Psoas muscle (tissue), 8 donors: ENCODE results near the gene SOS1. TPM values are rescaled to one million over a fixed set of nuclear protein-coding genes. Genes with fewer than 3 reads are reported as not detected.

Source experiments
- ATAC-seq, 4 donors: fragments of 200-7000 bp; cut with Tn5 transposase; one replicate each; pipeline ENCODE4 v1.9.1; 2020; ENCODE audit warnings: moderate library complexity in 3 of 4, mild to moderate bottlenecking in 2 of 4
- DNase-seq, 2 donors: peaks; one replicate each; pipeline ENCODE4 v3.0.0-alpha.2; 2020
- H3K27ac ChIP-seq: fragments of 200-600 bp; one replicate; pipeline ENCODE4 v1.8.0; 2022
- H3K27me3 ChIP-seq, 3 donors: fragments of 200-600 bp in 1 of 3; one replicate each; pipeline versions ENCODE4 v1.6.1 to v1.8.0; 2013 to 2022; ENCODE audit warnings: low read length in 2 of 3, mild to moderate bottlenecking in 2 of 3, moderate library complexity in 1 of 3; ENCODE audit not compliant: insufficient read depth in 3 of 3
- H3K36me3 ChIP-seq, 2 donors: fragments of 200-600 bp in 1 of 2; one replicate each; pipeline versions ENCODE4 v1.6.1 to v1.8.0; 2013 to 2022; ENCODE audit warnings: low read depth in 1 of 2, mild to moderate bottlenecking in 1 of 2, moderate library complexity in 1 of 2; ENCODE audit not compliant: insufficient read depth in 1 of 2
- H3K4me1 ChIP-seq: fragments of 200-600 bp; one replicate; pipeline ENCODE4 v1.8.0; 2022
- H3K4me3 ChIP-seq: fragments of 200-600 bp; one replicate; pipeline ENCODE4 v1.8.0; 2022; ENCODE audit warnings: mild to moderate bottlenecking
- H3K9me3 ChIP-seq: fragments of 200-600 bp; one replicate; pipeline ENCODE4 v1.8.0; 2022
- CTCF ChIP-seq: fragments of 200-600 bp; IDR thresholded peaks from one replicate; pipeline ENCODE4 v1.8.0; 2022; ENCODE audit warnings: antibody characterized with exemption
- WGBS, 3 donors: extraction: QIAGEN DNeasy Blood & Tissue Kit; methylation state at CpG; one replicate each; pipeline versions ENCODE4 v1.1.6 to v1.1.7; 2013; 5-methylcytosine and 5-hydroxymethylcytosine counted together
- intact Hi-C, 2 donors: fragments of 100-400 bp; cut with DNase I; formaldehyde crosslinking; loops; one replicate each; pipeline versions ENCODE4 v1.11.0 to v1.14.2; 2022
- polyA plus RNA-seq, 3 donors: library from polyadenylated mRNA; stranded (reverse); fragments of 200-250 nt; gene quantifications; one replicate each; pipeline ENCODE4 v1.2.3, GENCODE V29; 2013
- total RNA-seq, 4 donors: library from RNA; stranded (reverse); fragmentation: NEBNext Ultra II Directional in 2 of 4; extraction: Animal tissue kit (Norgen Biotek cat#: 25700) in 2 of 4; gene quantifications; one replicate each; pipeline versions ENCODE4 v1.2.1 to v1.2.4, GENCODE V29; 2021 to 2023
- donor health status: healthy with polysubstance abuse.
- donor health status: DM: no; HTN: no; CAD: no; lungs with moderate emphysema.
- donor health status: Bipolar disorder and iron deficiency.
- donor health status: healthy.
- donor health status: DM: yes; HTN: yes; CAD: no.
- donor health status: DM: no; HTN: no; CAD: no.
- donor health status: DM: no; HTN: no; CAD: no.
- donor health status: DM: yes; HTN: yes; CAD: no.

SOS1 gene
- total and polyA plus RNA-seq, 7 donors = 4.9 to 35.7 (median 25.4) TPM

GRCh38 chr2:39153312-39153711 is 32.5 kb upstream of the SOS1 start:
- Histone ChIP-seq H3K4me3 (no peak overlapping the region), H3K4me1 (peaks cover 4% of the 10 kb centered on the region), H3K36me3 (no peaks in the 10 kb centered on the region), H3K27ac (no peak overlapping the region), H3K9me3 (no peaks in the 10 kb centered on the region), H3K27me3 (no peaks in the 10 kb centered on the region)
- DNase-seq = no peak
- ATAC-seq = no peak
- intact Hi-C loops = no loop called here
- no peak for TF ChIP-seq CTCF
- 87 to 97% (median 89%) methylated on average over 1 of the region's 1 CpG for WGBS, 3 donors

GRCh38 chr2:39152504-39152903 is 31.7 kb upstream of the SOS1 start:
- 78 to 86% (median 81%) methylated on average over 2 of the region's 2 CpGs for WGBS, 3 donors
- intact Hi-C loops = no loop called here
- TF ChIP-seq CTCF = no peak

GRCh38 chr2:39150890-39151497 is 30.1 kb upstream of the SOS1 start:
- H3K4me3 ChIP-seq = no peak overlapping the region
- H3K36me3 ChIP-seq = no peaks in the 10 kb centered on the region
- ATAC-seq (no peak), DNase-seq (no peak)
- intact Hi-C loops = no loop called here
- no peaks in the 10 kb centered on the region for H3K27me3 ChIP-seq
- H3K9me3 ChIP-seq = no peaks in the 10 kb centered on the region
- TF ChIP-seq CTCF = no peak
- H3K27ac ChIP-seq = no peak overlapping the region
- H3K4me1 ChIP-seq = peaks cover 4% of the 10 kb centered on the region
- 30 to 51% (median 40%) methylated on average over 9 of the region's 9 CpGs for WGBS, 3 donors

More at GRCh38 chr2:39152504-39152903, 31.7 kb upstream of the SOS1 start:
- Histone ChIP-seq H3K27ac (no peak overlapping the region), H3K9me3 (no peaks in the 10 kb centered on the region), H3K36me3 (no peaks in the 10 kb centered on the region), H3K4me1 (peaks cover 4% of the 10 kb centered on the region), H3K27me3 (no peaks in the 10 kb centered on the region), H3K4me3 (no peak overlapping the region)
- ATAC-seq (no peak), DNase-seq (no peak)

GRCh38 chr2:39150102-39150562 is 29.3 kb upstream of the SOS1 start:
- H3K27me3 ChIP-seq = no peaks in the 10 kb centered on the region
- ATAC-seq = no peak
- H3K27ac ChIP-seq = no peak overlapping the region
- no peaks in the 10 kb centered on the region for H3K9me3 ChIP-seq
- no peaks in the 10 kb centered on the region for H3K36me3 ChIP-seq
- no peak for TF ChIP-seq CTCF
- no peak overlapping the region for H3K4me3 ChIP-seq
- intact Hi-C loops = no loop called here
- peaks cover 4% of the 10 kb centered on the region for H3K4me1 ChIP-seq
- DNase-seq = no peak
- WGBS, 3 donors = 97 to 99% (median 99%) methylated on average over 6 of the region's 6 CpGs

- no peaks in the 10 kb centered on the region for H3K36me3 ChIP-seq
- DNase-seq (no peak), ATAC-seq (no peak)
- intact Hi-C loops = no loop called here
- H3K27ac ChIP-seq = no peak overlapping the region
- peaks cover 9% of the 10 kb centered on the region for H3K4me1 ChIP-seq
- no peak for TF ChIP-seq CTCF
- H3K27me3 ChIP-seq = no peaks in the 10 kb centered on the region
- no peak overlapping the region for H3K4me3 ChIP-seq
- no peaks in the 10 kb centered on the region for H3K9me3 ChIP-seq
These were observed 25.8 kb upstream of the SOS1 start for GRCh38 chr2:39146630-39147029.
